Measurements from ENCODE around the gene SFRP5.

DNA sequence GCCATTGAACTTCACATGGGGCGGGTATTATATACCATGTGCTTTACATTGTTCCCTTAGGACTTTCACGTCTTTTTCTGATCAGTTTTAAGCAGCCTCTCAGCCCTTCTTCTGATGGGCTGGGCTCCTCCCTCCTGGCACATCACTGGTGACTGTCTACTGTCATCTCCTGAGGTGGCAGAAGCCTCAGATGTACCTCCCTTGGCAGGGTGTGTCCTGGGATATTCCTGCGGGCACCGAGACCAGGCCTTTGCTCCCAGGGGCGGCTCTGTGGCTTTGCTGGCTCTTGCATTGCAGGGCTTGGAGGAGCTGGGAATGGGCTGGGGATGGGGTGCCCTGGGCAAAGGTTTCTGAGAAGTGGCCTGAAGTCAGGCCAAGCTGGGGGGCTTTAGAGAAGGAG lies 43.2 kb upstream of the SFRP5 start:
- TF ChIP-seq EZH2 (IDR thresholded peaks at IDR 0.05; ENCODE audit: borderline replicate concordance, low read length) (no peak), CTCF (IDR thresholded peaks at IDR 0.05; ENCODE audit: low read length) (no peak)
